IMR-90 (cell line): ENCODE results near the gene SYNE2. TPM values are rescaled to one million over a fixed set of nuclear protein-coding genes. Genes with fewer than 3 reads are reported as not detected.

Source experiments
- ATAC-seq: fragments of 200-7000 bp; cut with Tn5 transposase; 2 replicates; pipeline ENCODE4 v1.9.1; 2020; ENCODE audit warnings: low read depth, mild to moderate bottlenecking, moderate library complexity
- BruUV-seq: library from RNA; stranded (reverse); fragments of 400-500 nt; replicated peaks from 2 replicates; lab custom pipeline; 2021; lab: Mats Ljungman, UMichigan
- CTCF ChIA-PET: fragments of 300-600 bp; formaldehyde crosslinking; extraction: SDS; loops from one replicate; lab custom pipeline; 2021; ENCODE audit warnings: antibody characterized with exemption; lab: Yijun Ruan, JAX
- POLR2A ChIA-PET: fragments of 300-600 bp; sonication (Branson Sonifier 250); formaldehyde crosslinking; loops from one replicate; lab custom pipeline; 2022; ENCODE audit warnings: antibody characterized with exemption; ENCODE audit not compliant: unreplicated experiment; lab: Charles Lee
- DNase-seq: peaks from one replicate; pipeline ENCODE4 v3.0.0; 2013
- H2AFZ ChIP-seq: replicated peaks from 2 replicates; pipeline ENCODE3; 2013; ENCODE audit warnings: low read length, mild to moderate bottlenecking; ENCODE audit not compliant: poor library complexity
- H2AK5ac ChIP-seq: 2 replicates; pipeline ENCODE4 v1.6.1; 2013; ENCODE audit warnings: low read depth, low read length, inconsistent platforms
- H2AK9ac ChIP-seq: replicated peaks from 2 replicates; pipeline ENCODE3; 2013; ENCODE audit warnings: mild to moderate bottlenecking, low read depth, low read length, moderate library complexity; ENCODE audit not compliant: poor library complexity
- H2BK120ac ChIP-seq: 2 replicates; pipeline ENCODE4 v1.6.1; 2013; ENCODE audit warnings: low read depth, low read length, inconsistent platforms
- H2BK15ac ChIP-seq: 3 replicates; pipeline ENCODE4 v1.6.1; 2013; ENCODE audit warnings: low read depth, low read length, inconsistent platforms
- H2BK20ac ChIP-seq: 2 replicates; pipeline ENCODE4 v1.6.1; 2013; ENCODE audit warnings: low read depth, mild to moderate bottlenecking, inconsistent platforms, low read length, moderate library complexity
- H2BK5ac ChIP-seq: 2 replicates; pipeline ENCODE4 v1.6.1; 2013; ENCODE audit warnings: mild to moderate bottlenecking, low read depth, low read length, inconsistent platforms; ENCODE audit not compliant: poor library complexity, severe bottlenecking
- H3K14ac ChIP-seq: replicated peaks from 2 replicates; pipeline ENCODE4 v1.6.1; 2013; ENCODE audit warnings: low read depth, low read length, inconsistent platforms
- H3K18ac ChIP-seq: 2 replicates; pipeline ENCODE4 v1.6.1; 2013; ENCODE audit warnings: low read depth, low read length, control low read depth
- H3K23ac ChIP-seq: 2 replicates; pipeline ENCODE4 v1.6.1; 2013; ENCODE audit warnings: low read depth, low read length, inconsistent platforms
- H3K27ac ChIP-seq: 2 replicates; pipeline ENCODE4 v1.5.1; 2013; ENCODE audit warnings: mild to moderate bottlenecking, control low read depth, low read length; ENCODE audit not compliant: insufficient read depth
- H3K27me3 ChIP-seq: 2 replicates; pipeline ENCODE4 v1.6.1; 2013; ENCODE audit warnings: low read length; ENCODE audit not compliant: control insufficient read depth, insufficient read depth
- H3K36me3 ChIP-seq: 2 replicates; pipeline ENCODE4 v1.6.1; 2013; ENCODE audit warnings: low read length, mixed read lengths; ENCODE audit not compliant: control insufficient read depth, insufficient read depth
- H3K4ac ChIP-seq: 2 replicates; pipeline ENCODE4 v1.6.1; 2013; ENCODE audit warnings: low read depth, low read length, inconsistent platforms
- H3K4me1 ChIP-seq: 2 replicates; pipeline ENCODE4 v1.6.1; 2013; ENCODE audit warnings: low read length, mixed read lengths; ENCODE audit not compliant: control insufficient read depth, insufficient read depth
- H3K4me2 ChIP-seq: 2 replicates; pipeline ENCODE4 v1.6.1; 2013; ENCODE audit warnings: low read depth, mild to moderate bottlenecking, control low read depth, low read length, moderate library complexity
- H3K4me3 ChIP-seq: 2 replicates; pipeline ENCODE4 v1.5.1; 2013; ENCODE audit warnings: low read depth, mild to moderate bottlenecking, control low read depth, low read length, moderate library complexity; ENCODE audit not compliant: insufficient read depth
- H3K56ac ChIP-seq: 2 replicates; pipeline ENCODE4 v1.6.1; 2013; ENCODE audit warnings: low read length, inconsistent platforms; ENCODE audit not compliant: insufficient read depth; ENCODE audit errors: extremely low read depth
- H3K79me1 ChIP-seq, 2 experiments: 2 replicates each; pipeline ENCODE4 v1.6.1; 2013; ENCODE audit warnings: low read length in 2 of 2, inconsistent platforms in 1 of 2, low read depth in 1 of 2
- H3K9ac ChIP-seq: 2 replicates; pipeline ENCODE4 v1.6.1; 2013; ENCODE audit warnings: low read depth, low read length, control low read depth
- H3K9me1 ChIP-seq: 2 replicates; pipeline ENCODE4 v1.6.1; 2013; ENCODE audit warnings: low read length, inconsistent platforms; ENCODE audit not compliant: insufficient read depth
- H3K9me3 ChIP-seq: 2 replicates; pipeline ENCODE4 v1.6.1; 2013; ENCODE audit warnings: low read length; ENCODE audit not compliant: control insufficient read depth, insufficient read depth
- H4K20me1 ChIP-seq: 2 replicates; pipeline ENCODE4 v1.6.1; 2013; ENCODE audit warnings: low read length, inconsistent platforms; ENCODE audit not compliant: insufficient read depth
- H4K5ac ChIP-seq: 2 replicates; pipeline ENCODE4 v1.6.1; 2013; ENCODE audit warnings: mild to moderate bottlenecking, low read depth, low read length, control low read depth
- H4K8ac ChIP-seq, 2 experiments: 2 replicates each; pipeline ENCODE4 v1.6.1; 2013; ENCODE audit warnings: low read depth in 2 of 2, low read length in 2 of 2, control low read depth in 1 of 2, inconsistent platforms in 1 of 2
- H4K91ac ChIP-seq: 2 replicates; pipeline ENCODE4 v1.6.1; 2013; ENCODE audit warnings: low read depth, low read length, inconsistent platforms; ENCODE audit not compliant: insufficient read depth
- ELK1 ChIP-seq: fragments of 150-350 bp; IDR thresholded peaks from 2 replicates; pipeline ENCODE4 v1.6.1; 2016; ENCODE audit warnings: low read depth, mild to moderate bottlenecking, low read length, moderate library complexity, borderline replicate concordance
- MAZ ChIP-seq: IDR thresholded peaks from 2 replicates; pipeline ENCODE4 v1.6.1; 2012; ENCODE audit warnings: low read depth, mild to moderate bottlenecking, low read length, improper control_type of control experiment, moderate library complexity, borderline replicate concordance
- MXI1 ChIP-seq: IDR thresholded peaks from 2 replicates; pipeline ENCODE4 v1.6.1; 2012; ENCODE audit warnings: low read depth, mild to moderate bottlenecking, low read length, moderate library complexity, borderline replicate concordance
- WGBS, 2 experiments: methylation state at CpG; one replicate each; pipeline versions ENCODE4 v1.1.5 to v1.1.7; 2013; ENCODE audit warnings: missing lambda C conversion rate in 2 of 2; ENCODE audit not compliant: insufficient read length in 1 of 2; ENCODE audit errors: extremely low coverage in 2 of 2; 5-methylcytosine and 5-hydroxymethylcytosine counted together
- dilution Hi-C: fragments of 300-500 bp; cut with HindIII; formaldehyde crosslinking; loops from one replicate; pipeline ENCODE4 v1.14.3; 2018; ENCODE audit warnings: low sequenced_read_pairs; ENCODE audit not compliant: unreplicated experiment
- in situ Hi-C: fragments of 300-500 bp; cut with MboI; formaldehyde crosslinking; loops from 3 replicates; pipeline ENCODE4 v1.14.3; 2019; ENCODE audit warnings: low sequenced_read_pairs, inconsistent platforms, mixed read lengths
- intact Hi-C: fragments of 100-400 bp; cut with micrococcal nuclease; formaldehyde crosslinking; loops from 2 replicates; pipeline ENCODE4 v1.10.0; 2022
- polyA plus RNA-seq, 3 experiments: library from polyadenylated mRNA; depleted of rRNA; stranded (reverse); fragments of >200 nt; gene quantifications; 2 replicates each; pipeline ENCODE4 v1.2.3, GENCODE V29; 2012; ENCODE audit warnings: low replicate concordance in 1 of 3
- total RNA-seq: library from RNA; depleted of rRNA; stranded (reverse); fragments of >200 nt; gene quantifications from 2 replicates; pipeline ENCODE4 v1.2.3, GENCODE V29; 2012

The SYNE2 gene
- total and polyA plus RNA-seq, 2 of the 4 experiments (the other 2 are of a cell fraction), result 5.2 to 28.9 TPM

GRCh38 chr14:64149921-64150320 is 297.1 kb downstream of the SYNE2 start:
- ATAC-seq (no peak), DNase-seq (no peak)
- Histone ChIP-seq H3K4me3 (no peak overlapping the region), H4K8ac (no peak overlapping the region), H3K36me3 (no peaks in the 10 kb centered on the region), H4K91ac (no peak overlapping the region), H2BK15ac (no peak overlapping the region), H3K18ac (no peak overlapping the region), H2BK120ac (no peak overlapping the region), H3K27ac (no peak overlapping the region), H3K9ac (no peak overlapping the region), H3K9me1 (peaks cover 6% of the 10 kb centered on the region; the same call in 1 of the 2 replicates), H3K9me3 (no peaks in the 10 kb centered on the region), H3K4me1 (peaks cover 3% of the 10 kb centered on the region), H2AFZ (no peak overlapping the region), H3K79me1 (no peaks in the 10 kb centered on the region), H2AK9ac (no peak overlapping the region), H2AK5ac (no peak overlapping the region), H4K5ac (no peak overlapping the region), H3K4me2 (no peak overlapping the region), H2BK20ac (no peak overlapping the region), H3K27me3 (no peaks in the 10 kb centered on the region), H3K23ac (no peak overlapping the region), H4K20me1 (no peaks in the 10 kb centered on the region), H2BK5ac (no peak overlapping the region), H3K4ac (no peak overlapping the region), H3K14ac (no peak overlapping the region), H3K56ac (no peak overlapping the region)
- POLR2A ChIA-PET, result interaction anchor here (0.6 kb wide), 1 partner anchor 76 kb away, joined by 10 read pairs; no protein-coding TSS in a partner anchor
- intact Hi-C loops (no loop called here), dilution Hi-C loops (no loop called here), in situ Hi-C loops (no loop called here)
- no TSS peak for BruUV-seq
- no peak for TF ChIP-seq MXI1
- no peak for TF ChIP-seq ELK1
- no peak for TF ChIP-seq MAZ
- 80% methylated on average over 1 of the region's 8 CpGs; no CpG with 5 or more reads in 1 of the 2 experiments for WGBS, 2 experiments
- CTCF ChIA-PET, result no interaction called here
